ENCODE data around the gene KCNQ1.

The KCNQ1 gene

DNA sequence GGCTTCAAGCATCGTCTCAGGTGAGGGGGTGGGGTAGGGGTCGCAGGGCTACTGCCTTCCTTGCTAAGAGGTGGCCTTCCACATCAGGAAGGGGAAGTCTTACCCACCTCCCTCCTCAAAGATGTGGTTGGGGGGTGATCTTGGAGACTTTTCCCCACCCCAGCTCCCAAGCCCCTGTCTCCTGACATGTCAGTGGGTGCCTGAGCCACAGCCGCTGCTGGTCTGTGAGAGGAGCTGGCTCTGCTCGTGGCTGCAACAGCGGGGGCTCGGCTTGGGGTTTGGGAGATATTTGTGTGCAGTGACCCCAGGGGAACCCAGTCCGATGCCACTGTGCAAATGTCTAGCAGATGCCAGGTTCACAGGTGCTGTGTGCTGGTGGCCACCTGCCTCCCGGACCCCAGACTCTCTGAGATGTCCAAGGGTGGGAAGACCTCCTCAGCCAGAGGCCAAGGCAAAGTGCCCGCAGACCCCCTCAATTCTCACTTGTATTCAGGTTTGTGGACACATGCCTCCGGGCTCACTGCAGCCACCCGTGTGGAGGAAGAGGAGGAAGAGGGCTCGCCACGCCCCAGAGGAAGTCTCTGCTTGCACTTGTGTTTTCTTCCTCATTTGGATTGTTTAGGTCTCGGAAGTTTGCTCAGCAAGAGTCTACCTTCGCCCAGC is 1.9 kb downstream of the KCNQ1 start:
- Histone ChIP-seq H3K9me3 (ENCODE audit: control insufficient read depth, insufficient read depth, low read depth, low read length) (peaks cover 5% of the 10 kb centered on the region; the same call in 1 of the 2 replicates), H3K27ac (ENCODE audit: low read depth, low read length) (no peak overlapping the region), H3K4me3 (ENCODE audit: low read depth, low read length) (no peak overlapping the region), H3K4me1 (ENCODE audit: control insufficient read depth, insufficient read depth, low read length) (no peaks in the 10 kb centered on the region), H3K27me3 (ENCODE audit: control insufficient read depth, insufficient read depth, low read length) (peaks cover 95% of the 10 kb centered on the region), H3K36me3 (ENCODE audit: control insufficient read depth, insufficient read depth, low read length) (no peaks in the 10 kb centered on the region), H3K9ac (ENCODE audit: low read length) (no peak overlapping the region)

DNA sequence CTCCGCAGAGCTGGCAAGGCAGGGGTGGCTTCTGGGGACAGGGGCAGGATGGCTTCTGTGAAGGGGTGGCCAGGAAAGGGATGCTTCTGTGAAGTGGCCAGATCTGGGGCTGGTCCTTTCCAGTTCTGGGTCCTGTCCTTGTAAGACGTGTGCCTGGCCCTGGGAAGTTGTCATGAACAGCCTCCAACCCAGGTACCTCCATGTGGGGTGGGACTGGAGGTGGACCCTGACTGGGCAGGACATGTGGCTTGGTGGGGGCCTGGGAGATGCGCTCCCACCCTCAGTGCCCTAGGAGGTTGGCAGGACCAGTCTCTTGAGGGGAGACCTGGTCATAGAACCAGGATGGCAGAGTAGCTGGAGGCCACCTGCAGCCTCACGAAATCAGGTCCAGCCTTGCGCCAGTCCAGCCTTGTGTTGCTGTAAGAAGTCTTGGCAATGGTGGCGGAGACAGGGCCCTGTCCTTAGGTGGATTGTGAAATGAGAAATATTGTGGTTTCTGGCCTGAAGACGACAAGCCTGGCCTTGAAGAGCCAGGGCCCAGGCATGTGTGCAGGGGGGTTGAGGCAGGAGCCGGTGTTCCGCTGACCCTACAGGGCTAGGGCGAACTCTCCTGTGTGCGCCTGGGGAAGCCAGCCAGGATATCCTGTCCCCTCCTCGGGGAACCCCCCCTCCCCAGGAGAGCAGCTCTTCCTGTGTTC is 2.6 kb downstream of the KCNQ1 start:
- Histone ChIP-seq H3K36me3 (ENCODE audit: control insufficient read depth, insufficient read depth, low read length) (no peaks in the 10 kb centered on the region), H3K9me3 (ENCODE audit: control insufficient read depth, insufficient read depth, low read depth, low read length) (peaks cover 5% of the 10 kb centered on the region; the same call in 1 of the 2 replicates), H3K4me1 (ENCODE audit: control insufficient read depth, insufficient read depth, low read length) (no peaks in the 10 kb centered on the region), H3K4me3 (ENCODE audit: low read depth, low read length) (no peak overlapping the region), H3K27ac (ENCODE audit: low read depth, low read length) (no peak overlapping the region), H3K27me3 (ENCODE audit: control insufficient read depth, insufficient read depth, low read length) (peaks cover 95% of the 10 kb centered on the region), H3K9ac (ENCODE audit: low read length) (no peak overlapping the region)

DNA sequence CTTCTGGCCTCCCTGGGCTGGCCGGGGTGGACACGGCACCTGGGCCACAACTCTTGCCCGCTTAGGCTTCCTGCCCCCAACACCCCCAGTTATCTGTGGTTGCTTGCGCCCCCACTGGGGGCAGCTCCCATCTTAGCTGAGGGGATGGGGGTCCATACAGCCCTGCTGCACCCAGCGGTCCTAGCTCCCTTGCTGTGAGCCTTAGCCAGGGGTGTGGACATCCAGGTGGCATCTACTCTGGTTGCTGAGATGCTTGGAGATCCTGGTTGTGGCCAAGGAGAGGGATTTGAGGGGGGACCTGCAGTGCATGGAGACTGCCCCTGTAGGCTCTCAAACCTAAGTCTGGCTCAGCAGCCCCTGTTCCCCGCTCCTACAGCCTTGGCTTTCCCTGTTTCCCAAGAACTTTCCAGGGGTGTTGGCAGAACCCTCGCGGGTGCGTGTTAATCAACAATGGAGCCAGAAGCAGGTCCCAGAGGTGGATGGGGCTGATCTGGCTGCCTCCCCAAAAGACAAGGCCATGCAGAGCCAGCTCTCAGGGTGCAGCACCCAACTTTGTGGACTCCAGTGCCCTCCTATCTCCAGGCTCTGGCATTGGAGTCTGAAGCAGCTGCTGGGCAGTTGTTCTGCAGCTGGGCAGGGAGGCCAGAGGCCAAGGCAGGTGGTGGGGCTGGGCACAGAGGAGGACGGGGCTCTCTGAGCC is 3.3 kb downstream of the KCNQ1 start:
- Histone ChIP-seq H3K27me3 (ENCODE audit: control insufficient read depth, insufficient read depth, low read length) (peaks cover 94% of the 10 kb centered on the region), H3K9ac (ENCODE audit: low read length) (no peak overlapping the region), H3K27ac (ENCODE audit: low read depth, low read length) (no peak overlapping the region), H3K9me3 (ENCODE audit: control insufficient read depth, insufficient read depth, low read depth, low read length) (no peaks in the 10 kb centered on the region), H3K4me3 (ENCODE audit: low read depth, low read length) (no peak overlapping the region), H3K4me1 (ENCODE audit: control insufficient read depth, insufficient read depth, low read length) (no peaks in the 10 kb centered on the region), H3K36me3 (ENCODE audit: control insufficient read depth, insufficient read depth, low read length) (no peaks in the 10 kb centered on the region)

DNA sequence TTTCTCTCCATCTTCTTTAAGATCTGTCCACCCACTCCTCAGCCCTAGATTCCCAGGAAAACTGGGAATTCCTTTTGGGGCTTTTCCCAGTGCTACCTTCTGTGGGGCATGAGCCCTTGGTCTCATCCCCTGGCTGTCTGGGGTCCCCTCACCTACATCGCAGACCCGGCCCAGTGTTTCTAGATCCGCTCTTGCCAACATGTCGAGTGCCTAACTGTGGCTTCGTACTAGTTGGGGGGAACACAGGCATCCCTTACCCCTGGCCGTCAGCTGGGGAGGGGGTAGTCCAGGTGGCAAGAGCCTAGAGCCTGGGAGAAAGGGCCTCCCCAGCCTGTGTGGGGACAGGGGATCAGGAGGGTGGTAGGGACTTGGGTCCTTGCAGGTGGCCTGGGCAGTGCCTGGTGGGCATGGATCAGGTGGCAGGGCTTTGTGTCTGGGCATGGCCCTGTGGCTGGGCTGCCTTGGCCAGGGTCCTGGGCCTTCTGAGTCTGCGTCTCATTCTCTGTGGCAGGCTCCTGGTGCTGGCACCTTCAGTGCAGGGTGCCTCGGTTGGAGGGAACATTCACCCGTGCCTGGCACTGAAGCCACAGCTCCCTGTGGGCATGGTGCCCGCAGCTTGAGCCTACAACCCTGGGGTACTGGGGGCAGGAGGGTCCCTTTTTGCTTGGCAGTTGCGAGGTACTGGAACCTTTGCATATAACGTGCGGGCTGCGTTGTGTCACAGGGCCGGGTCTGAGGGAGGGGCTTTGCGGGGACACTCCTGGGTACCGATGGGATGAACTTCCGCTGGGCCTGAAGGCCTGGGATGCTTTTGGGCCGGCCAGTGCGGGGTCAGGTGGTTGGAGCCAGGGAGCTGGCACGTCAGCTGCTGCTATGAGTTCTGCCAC is 4.1 kb downstream of the KCNQ1 start:
- H3K27me3 ChIP-seq (ENCODE audit: control insufficient read depth, insufficient read depth, low read length) = peaks cover 93% of the 10 kb centered on the region
- no peak overlapping the region for H3K27ac ChIP-seq (ENCODE audit: low read depth, low read length)

GRCh38 chr11:2449548-2450320 is 4.9 kb downstream of the KCNQ1 start:
- H3K4me3 ChIP-seq (ENCODE audit: low read depth, low read length) = no peak overlapping the region
- H3K4me1 ChIP-seq (ENCODE audit: control insufficient read depth, insufficient read depth, low read length) = no peaks in the 10 kb centered on the region
- no peak overlapping the region for H3K27ac ChIP-seq (ENCODE audit: low read depth, low read length)
- no peaks in the 10 kb centered on the region for H3K9me3 ChIP-seq (ENCODE audit: control insufficient read depth, insufficient read depth, low read depth, low read length)
- no peaks in the 10 kb centered on the region for H3K36me3 ChIP-seq (ENCODE audit: control insufficient read depth, insufficient read depth, low read length)
- H3K9ac ChIP-seq (ENCODE audit: low read length) = no peak overlapping the region
- H3K27me3 ChIP-seq (ENCODE audit: control insufficient read depth, insufficient read depth, low read length) = peaks cover 95% of the 10 kb centered on the region

More for the DNA sequence above, 4.1 kb downstream of the KCNQ1 start:
- no peaks in the 10 kb centered on the region for H3K9me3 ChIP-seq (ENCODE audit: control insufficient read depth, insufficient read depth, low read depth, low read length)
- H3K4me3 ChIP-seq (ENCODE audit: low read depth, low read length) = no peak overlapping the region
- H3K36me3 ChIP-seq (ENCODE audit: control insufficient read depth, insufficient read depth, low read length) = no peaks in the 10 kb centered on the region
- no peak overlapping the region for H3K9ac ChIP-seq (ENCODE audit: low read length)
- no peaks in the 10 kb centered on the region for H3K4me1 ChIP-seq (ENCODE audit: control insufficient read depth, insufficient read depth, low read length)

DNA sequence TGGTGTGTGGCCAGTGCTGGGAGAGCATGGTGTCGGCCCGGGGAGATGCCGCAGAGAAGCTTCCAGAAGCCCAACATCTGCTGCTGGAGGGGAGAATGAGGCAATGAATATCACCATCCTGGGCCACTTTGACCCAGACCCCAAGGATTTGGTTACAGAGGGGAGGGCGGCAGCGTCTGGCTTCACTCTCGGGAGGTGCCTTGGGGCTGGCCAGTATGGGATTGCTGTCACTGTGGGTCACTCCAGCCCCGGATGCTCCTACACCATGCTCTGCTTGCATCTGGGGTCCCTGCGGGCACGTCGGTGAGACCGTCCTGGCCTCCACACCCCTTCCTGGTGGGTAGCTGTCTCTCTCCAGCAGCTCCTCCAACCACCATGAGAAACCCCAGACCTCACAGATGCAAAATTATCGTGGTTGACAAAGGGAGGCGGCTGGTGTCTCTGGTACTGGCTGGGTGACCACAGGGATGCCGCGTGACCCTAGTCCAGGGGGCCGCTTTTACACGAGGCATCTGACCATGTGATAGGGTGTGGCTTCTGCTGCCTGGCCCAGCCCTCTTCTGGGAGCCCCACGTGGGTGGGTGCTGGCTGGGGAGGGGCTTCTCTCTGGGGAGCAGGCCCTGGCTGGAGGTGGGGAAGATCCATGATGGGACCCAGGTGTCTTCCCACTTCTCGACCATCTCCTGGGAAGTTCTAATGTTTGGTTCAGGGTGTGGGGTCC is 5.7 kb downstream of the KCNQ1 start:
- H3K27me3 ChIP-seq (ENCODE audit: control insufficient read depth, insufficient read depth, low read length) = peaks cover 90% of the 10 kb centered on the region
- H3K36me3 ChIP-seq (ENCODE audit: control insufficient read depth, insufficient read depth, low read length) = no peaks in the 10 kb centered on the region
- no peak overlapping the region for H3K9ac ChIP-seq (ENCODE audit: low read length)
- no peaks in the 10 kb centered on the region for H3K9me3 ChIP-seq (ENCODE audit: control insufficient read depth, insufficient read depth, low read depth, low read length)
- H3K4me3 ChIP-seq (ENCODE audit: low read depth, low read length) = no peak overlapping the region
- no peaks in the 10 kb centered on the region for H3K4me1 ChIP-seq (ENCODE audit: control insufficient read depth, insufficient read depth, low read length)
- H3K27ac ChIP-seq (ENCODE audit: low read depth, low read length) = no peak overlapping the region

- Histone ChIP-seq H3K9me3 (ENCODE audit: control insufficient read depth, insufficient read depth, low read depth, low read length) (no peaks in the 10 kb centered on the region), H3K27me3 (ENCODE audit: control insufficient read depth, insufficient read depth, low read length) (peaks cover 82% of the 10 kb centered on the region), H3K36me3 (ENCODE audit: control insufficient read depth, insufficient read depth, low read length) (no peaks in the 10 kb centered on the region), H3K4me1 (ENCODE audit: control insufficient read depth, insufficient read depth, low read length) (no peaks in the 10 kb centered on the region), H3K9ac (ENCODE audit: low read length) (no peak overlapping the region), H3K27ac (ENCODE audit: low read depth, low read length) (no peak overlapping the region), H3K4me3 (ENCODE audit: low read depth, low read length) (no peak overlapping the region)
These were observed 6.5 kb downstream of the KCNQ1 start for GRCh38 chr11:2451336-2451735.

DNA sequence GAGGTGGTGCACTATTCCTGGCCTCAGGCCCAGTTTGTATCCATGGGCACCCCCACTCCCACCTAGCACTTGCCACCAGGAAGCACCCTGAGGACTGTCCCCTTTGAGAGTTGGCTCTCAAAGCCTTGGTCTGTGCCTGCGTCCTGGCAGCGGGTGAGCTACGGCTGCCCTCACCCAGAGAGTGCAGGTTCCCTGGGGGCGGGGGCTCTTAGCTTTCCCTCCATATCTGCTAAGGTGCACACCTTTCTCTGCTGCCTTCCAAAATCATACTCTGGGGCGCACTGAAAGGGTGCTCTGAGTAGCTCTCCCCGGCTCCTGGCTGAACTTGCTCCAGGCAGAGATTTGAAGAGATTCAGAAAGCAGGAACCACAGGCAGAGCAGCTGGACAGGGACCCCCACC is 7.1 kb downstream of the KCNQ1 start:
- H3K27ac ChIP-seq (ENCODE audit: low read depth, low read length) = no peak overlapping the region
- peaks cover 77% of the 10 kb centered on the region for H3K27me3 ChIP-seq (ENCODE audit: control insufficient read depth, insufficient read depth, low read length)
- no peaks in the 10 kb centered on the region for H3K9me3 ChIP-seq (ENCODE audit: control insufficient read depth, insufficient read depth, low read depth, low read length)
- no peaks in the 10 kb centered on the region for H3K36me3 ChIP-seq (ENCODE audit: control insufficient read depth, insufficient read depth, low read length)
- no peak overlapping the region for H3K4me3 ChIP-seq (ENCODE audit: low read depth, low read length)
- H3K9ac ChIP-seq (ENCODE audit: low read length) = no peak overlapping the region
- no peaks in the 10 kb centered on the region for H3K4me1 ChIP-seq (ENCODE audit: control insufficient read depth, insufficient read depth, low read length)

DNA sequence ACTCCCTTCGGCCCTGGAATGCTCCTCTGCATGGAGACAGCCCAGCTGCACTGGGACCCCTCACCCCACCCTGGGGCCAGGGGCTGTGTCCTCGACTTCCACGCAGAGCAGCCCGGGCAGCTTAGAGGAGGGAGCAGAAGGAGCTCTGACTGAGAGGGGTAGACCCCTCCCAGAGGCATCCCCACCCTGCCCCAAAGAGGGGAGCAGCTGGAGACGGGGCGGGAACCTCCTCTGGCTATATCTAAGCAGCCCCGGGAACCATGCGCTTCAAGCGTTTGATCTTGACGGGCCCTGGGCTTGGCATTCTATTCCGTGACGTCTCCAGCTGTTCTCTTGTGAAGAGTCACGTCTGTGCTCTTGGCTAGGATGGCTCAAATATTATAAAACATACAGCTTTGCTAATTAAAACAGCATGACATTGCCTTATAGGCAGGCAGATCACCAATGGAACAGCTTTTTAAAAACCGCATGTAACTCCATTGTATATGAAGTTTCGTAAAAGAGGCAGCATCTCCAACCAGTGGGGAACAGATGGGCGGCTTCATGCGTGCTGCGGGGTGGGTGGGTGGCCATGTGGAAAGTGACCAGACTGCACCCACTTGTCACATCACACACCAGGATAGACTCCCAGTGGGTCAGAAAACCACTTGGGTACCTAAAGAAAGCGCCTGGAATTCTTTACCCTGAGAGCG is 7.7 kb downstream of the KCNQ1 start:
- no peaks in the 10 kb centered on the region for H3K4me1 ChIP-seq (ENCODE audit: control insufficient read depth, insufficient read depth, low read length)
- H3K4me3 ChIP-seq (ENCODE audit: low read depth, low read length) = no peak overlapping the region
- no peaks in the 10 kb centered on the region for H3K9me3 ChIP-seq (ENCODE audit: control insufficient read depth, insufficient read depth, low read depth, low read length)
- no peak overlapping the region for H3K9ac ChIP-seq (ENCODE audit: low read length)
- H3K27me3 ChIP-seq (ENCODE audit: control insufficient read depth, insufficient read depth, low read length) = peaks cover 77% of the 10 kb centered on the region
- no peak overlapping the region for H3K27ac ChIP-seq (ENCODE audit: low read depth, low read length)
- H3K36me3 ChIP-seq (ENCODE audit: control insufficient read depth, insufficient read depth, low read length) = no peaks in the 10 kb centered on the region
